Measurements from ENCODE around the gene PIK3R5.

DNA sequence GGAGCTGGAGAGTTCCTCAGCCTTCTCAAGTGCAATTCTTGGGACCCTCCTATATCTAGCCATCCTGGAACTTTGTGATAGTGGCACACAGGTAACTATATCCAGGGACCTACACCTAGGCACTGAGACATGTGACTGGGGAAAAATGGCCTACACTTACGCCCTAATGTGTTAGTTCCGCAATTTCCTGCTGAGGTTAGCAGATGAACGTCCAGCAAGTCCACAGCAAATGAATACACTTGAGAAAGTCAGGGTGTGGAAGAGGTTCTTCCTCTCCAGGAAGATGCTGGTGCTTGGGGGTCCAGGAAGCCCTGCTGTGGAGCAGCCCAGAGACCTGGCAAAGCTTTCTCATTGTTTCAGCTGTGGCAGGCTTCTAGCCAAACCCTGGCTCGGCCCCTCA is 20.8 kb downstream of the PIK3R5 start:
- TF ChIP-seq GATA2 (IDR thresholded peaks at IDR 0.05; ENCODE audit: low read depth, low read length), result no peak
- no peak for TF ChIP-seq GATA3 (IDR thresholded peaks at IDR 0.05; ENCODE audit: low read depth, low read length)

Measured in SH-SY5Y (cell line).